BLaER1 treated with 17β-estradiol and CSF1 and Interleukin-3, amounts not matched to agents 10 nM and 100 nM (cell line): ENCODE data around the gene PIP5KL1.

Experiments used
- H3K27ac ChIP-seq, 11 experiments: shearing (Covaris generic); formaldehyde crosslinking; 2 replicates each; pipeline ENCODE4 v1.8.1; 2022
- H3K27me3 ChIP-seq, 11 experiments: shearing (Covaris generic); formaldehyde crosslinking; 2 replicates each; pipeline ENCODE4 v1.8.1; 2022
- H3K36me3 ChIP-seq, 11 experiments: shearing (Covaris generic); formaldehyde crosslinking; 2 replicates each; pipeline ENCODE4 v1.8.1; 2022
- H3K4me1 ChIP-seq, 10 experiments: shearing (Covaris generic); formaldehyde crosslinking; 2 replicates each; pipeline ENCODE4 v1.8.1; 2022
- H3K4me2 ChIP-seq, 11 experiments: shearing (Covaris generic); formaldehyde crosslinking; 2 replicates each; pipeline ENCODE4 v1.8.1; 2022
- H3K4me3 ChIP-seq, 10 experiments: shearing (Covaris generic); formaldehyde crosslinking; 2 replicates each; pipeline ENCODE4 v1.8.1; 2022
- H3K9ac ChIP-seq, 11 experiments: shearing (Covaris generic); formaldehyde crosslinking; 2 replicates each; pipeline ENCODE4 v1.8.1; 2022
- H3K9me3 ChIP-seq, 11 experiments: shearing (Covaris generic); formaldehyde crosslinking; replicated peaks in 1 of 11; 2 replicates each; pipeline ENCODE4 v1.8.1; 2022
- H4K20me1 ChIP-seq, 11 experiments: shearing (Covaris generic); formaldehyde crosslinking; 2 replicates each; pipeline ENCODE4 v1.8.1; 2022
- Cebpa-rat ChIP-seq, 11 experiments: shearing (Covaris generic); IDR thresholded peaks; 2 replicates each; pipeline ENCODE4 v1.8.1; 2022

PIP5KL1 gene

DNA sequence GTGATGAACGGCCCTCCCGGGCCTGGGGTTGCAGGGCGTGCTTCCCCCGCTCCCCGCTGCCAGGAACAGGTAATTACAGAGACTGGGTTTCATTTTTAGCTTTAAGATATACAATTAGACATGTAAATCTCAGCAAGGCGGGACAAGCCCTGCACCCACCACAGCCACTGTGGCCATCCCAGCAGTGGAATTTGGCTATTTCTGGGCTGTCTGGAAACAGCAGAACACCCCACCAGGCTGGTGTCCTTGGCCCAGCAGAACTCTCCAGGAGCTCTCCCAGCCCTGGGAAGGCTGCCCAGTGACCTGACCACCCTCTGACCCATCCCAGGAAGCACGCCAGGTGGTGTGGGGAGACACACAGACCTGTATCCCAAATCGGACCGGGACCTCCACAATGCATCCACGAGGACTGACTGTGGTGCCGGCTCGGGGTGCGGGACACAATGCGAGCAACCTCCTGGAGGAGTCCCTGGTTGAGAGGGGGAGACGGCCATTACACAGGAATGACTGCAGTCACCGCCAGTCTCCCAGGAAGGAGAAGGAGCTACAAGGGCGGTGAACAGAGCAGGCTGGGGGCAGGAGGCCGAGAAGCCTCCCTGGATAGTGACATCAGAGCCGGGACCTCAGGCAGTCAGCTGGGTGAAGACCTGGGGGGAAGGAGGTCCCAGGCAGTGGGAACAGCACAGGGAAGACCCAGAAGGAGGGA lies 32.9 kb upstream of the PIP5KL1 start:
- Histone ChIP-seq H3K36me3 (no peaks in the 10 kb centered on the region), H3K27ac (no peak overlapping the region), H3K9ac (peak overlapping the region in 1 of 11 experiments; percentile 14; a peak in 1 of 22 replicates), H3K4me1 (peaks cover 37 to 61% (median 49%) of the 10 kb centered on the region in 10 experiments), H4K20me1 (peaks cover 0 to 95% (median 44%) of the 10 kb centered on the region in 11 experiments; a peak in 18 of 22 replicates), H3K4me2 (peak overlapping the region in 1 of 11 experiments; percentile 16; a peak in 1 of 22 replicates), H3K27me3 (no peaks in the 10 kb centered on the region), H3K4me3 (no peak overlapping the region), H3K9me3 (no peaks in the 10 kb centered on the region)
- TF ChIP-seq Cebpa-rat (IDR thresholded peaks at IDR 0.05), result no peak

DNA sequence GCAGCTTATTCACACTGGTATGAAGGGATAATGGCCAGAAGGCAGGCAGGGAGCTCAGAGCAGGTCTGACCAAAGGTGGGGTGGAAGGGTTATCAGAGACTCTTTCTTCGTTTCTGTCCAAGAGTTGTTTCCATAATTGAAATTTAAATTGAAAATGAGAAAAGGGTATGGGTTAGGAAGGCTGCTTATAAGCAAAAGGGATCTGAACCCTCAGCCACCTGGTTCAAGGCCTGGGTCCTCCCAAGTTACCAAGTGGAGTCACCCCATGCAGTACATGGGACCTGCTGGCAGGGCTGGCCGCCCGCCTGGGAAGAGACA lies 32.4 kb upstream of the PIP5KL1 start:
- peaks cover 32 to 56% (median 44%) of the 10 kb centered on the region in 10 experiments for H3K4me1 ChIP-seq
- no peaks in the 10 kb centered on the region for H3K27me3 ChIP-seq
- H3K9me3 ChIP-seq, result no peaks in the 10 kb centered on the region
- no peak overlapping the region for H3K4me2 ChIP-seq
- TF ChIP-seq Cebpa-rat (IDR thresholded peaks at IDR 0.05), result no peak
- peak overlapping the region in 1 of 11 experiments; percentile 14; a peak in 1 of 22 replicates for H3K9ac ChIP-seq
- no peaks in the 10 kb centered on the region for H3K36me3 ChIP-seq
- peaks cover 0 to 90% (median 44%) of the 10 kb centered on the region in 11 experiments; a peak in 18 of 22 replicates for H4K20me1 ChIP-seq
- no peak overlapping the region for H3K4me3 ChIP-seq
- H3K27ac ChIP-seq, result no peak overlapping the region

GRCh38 chr9:127962278-127962677 lies 31.7 kb upstream of the PIP5KL1 start:
- Histone ChIP-seq H3K4me3 (no peak overlapping the region), H3K27me3 (no peaks in the 10 kb centered on the region), H3K9me3 (no peaks in the 10 kb centered on the region), H3K9ac (no peak overlapping the region), H3K4me2 (0 out of 22 replicates have a peak overlapping the region, but pooled peaks of 1 of the 11 experiments have one; percentile 0), H3K36me3 (no peaks in the 10 kb centered on the region), H4K20me1 (peaks cover 0 to 82% (median 39%) of the 10 kb centered on the region in 11 experiments; a peak in 17 of 22 replicates), H3K27ac (no peak overlapping the region), H3K4me1 (peaks cover 24 to 49% (median 37%) of the 10 kb centered on the region in 10 experiments)
- no peak for TF ChIP-seq Cebpa-rat (IDR thresholded peaks at IDR 0.05)

DNA sequence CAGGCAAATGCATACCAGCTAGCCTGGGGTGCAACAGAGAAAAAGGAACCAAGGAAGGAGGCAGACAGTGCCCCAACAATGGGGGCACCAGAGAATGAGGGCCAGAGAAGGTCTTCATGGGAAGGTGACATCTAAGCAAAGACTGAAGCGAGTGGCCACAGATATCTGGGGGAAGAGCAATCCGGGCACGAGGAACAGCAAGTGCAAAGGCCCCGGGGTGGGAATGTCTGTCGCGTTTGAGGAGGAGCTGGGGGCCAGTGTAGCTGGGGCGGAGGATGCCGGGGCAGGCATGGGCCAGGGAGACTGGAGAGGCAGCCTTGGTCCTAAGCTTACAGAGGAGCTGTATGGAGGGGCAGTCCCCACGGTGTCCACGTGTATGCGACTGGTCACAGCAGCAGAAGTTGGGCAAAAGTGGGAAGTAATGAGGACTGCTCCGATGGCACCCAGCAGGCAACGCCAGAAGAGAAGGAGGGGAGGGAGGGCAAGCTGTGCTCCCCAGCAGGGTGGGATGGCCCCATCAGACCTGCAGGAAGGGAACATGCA lies 31.1 kb upstream of the PIP5KL1 start:
- Histone ChIP-seq H3K9ac (no peak overlapping the region), H3K4me2 (0 out of 22 replicates have a peak overlapping the region, but pooled peaks of 1 of the 11 experiments have one; percentile 0), H3K27me3 (no peaks in the 10 kb centered on the region), H3K4me1 (peaks cover 18 to 43% (median 31%) of the 10 kb centered on the region in 10 experiments), H3K36me3 (no peaks in the 10 kb centered on the region), H4K20me1 (peaks cover 0 to 76% (median 33%) of the 10 kb centered on the region in 11 experiments; a peak in 17 of 22 replicates), H3K9me3 (no peaks in the 10 kb centered on the region), H3K27ac (no peak overlapping the region), H3K4me3 (no peak overlapping the region)
- no peak for TF ChIP-seq Cebpa-rat (IDR thresholded peaks at IDR 0.05)

- H4K20me1 ChIP-seq, result peaks cover 0 to 72% (median 31%) of the 10 kb centered on the region in 11 experiments; a peak in 15 of 22 replicates
- H3K36me3 ChIP-seq, result no peaks in the 10 kb centered on the region
- no peak overlapping the region for H3K27ac ChIP-seq
- no peaks in the 10 kb centered on the region for H3K9me3 ChIP-seq
- H3K27me3 ChIP-seq, result no peaks in the 10 kb centered on the region
- H3K4me3 ChIP-seq, result no peak overlapping the region
- H3K9ac ChIP-seq, result no peak overlapping the region; a peak in 1 of 22 replicates
- no peak overlapping the region for H3K4me2 ChIP-seq
- TF ChIP-seq Cebpa-rat (IDR thresholded peaks at IDR 0.05), result no peak
- peaks cover 13 to 38% (median 25%) of the 10 kb centered on the region in 10 experiments for H3K4me1 ChIP-seq
Observed at GRCh38 chr9:127961155-127961490, 30.5 kb upstream of the PIP5KL1 start.

- no peaks in the 10 kb centered on the region for H3K36me3 ChIP-seq
- no peaks in the 10 kb centered on the region for H3K9me3 ChIP-seq
- no peak overlapping the region; a peak in 1 of 22 replicates for H3K4me2 ChIP-seq
- H3K27me3 ChIP-seq, result no peaks in the 10 kb centered on the region
- H3K27ac ChIP-seq, result no peak overlapping the region
- H3K9ac ChIP-seq, result peak overlapping the region in 2 of 11 experiments; percentile 25 to 34; a peak in 4 of 22 replicates
- H4K20me1 ChIP-seq, result peaks cover 5 to 75% (median 36%) of the 10 kb centered on the region in 11 experiments; a peak in 18 of 22 replicates
- H3K4me3 ChIP-seq, result no peak overlapping the region
- TF ChIP-seq Cebpa-rat (IDR thresholded peaks at IDR 0.05), result no peak
- peaks cover 11 to 36% (median 24%) of the 10 kb centered on the region in 10 experiments for H3K4me1 ChIP-seq
Observed at GRCh38 chr9:127960410-127961154, 30.0 kb upstream of the PIP5KL1 start.

GRCh38 chr9:127959841-127960409 lies 29.3 kb upstream of the PIP5KL1 start:
- Histone ChIP-seq H3K4me1 (peaks cover 11 to 36% (median 24%) of the 10 kb centered on the region in 10 experiments), H3K27ac (no peak overlapping the region), H3K4me3 (no peak overlapping the region), H3K9ac (peak overlapping the region in 2 of 11 experiments; percentile 25 to 34; a peak in 2 of 22 replicates), H4K20me1 (peaks cover 11 to 75% (median 38%) of the 10 kb centered on the region in 11 experiments; a peak in 21 of 22 replicates), H3K27me3 (no peaks in the 10 kb centered on the region), H3K4me2 (no peak overlapping the region), H3K9me3 (no peaks in the 10 kb centered on the region), H3K36me3 (no peaks in the 10 kb centered on the region)
- TF ChIP-seq Cebpa-rat (IDR thresholded peaks at IDR 0.05), result no peak

DNA sequence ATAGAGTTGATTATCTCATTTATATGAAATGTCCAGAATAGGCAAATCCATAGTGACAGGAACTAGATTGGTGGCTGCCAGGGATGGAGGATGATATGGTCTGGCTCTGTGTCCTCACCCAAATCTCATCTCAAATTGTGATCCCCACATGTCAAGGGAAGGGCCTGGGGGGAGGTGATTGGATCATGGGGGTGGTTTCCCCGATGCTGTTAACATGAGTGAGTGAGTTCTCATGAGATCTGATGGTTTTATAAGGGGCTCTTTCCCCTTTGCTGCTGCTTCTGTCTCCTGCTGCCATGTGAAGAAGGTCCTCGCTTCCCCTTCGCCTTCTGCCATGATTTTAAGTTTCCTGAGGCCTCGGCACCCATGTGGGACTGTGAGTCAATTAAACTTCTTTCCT lies 28.8 kb upstream of the PIP5KL1 start:
- Histone ChIP-seq H3K4me2 (no peak overlapping the region), H3K4me1 (peaks cover 12 to 36% (median 24%) of the 10 kb centered on the region in 10 experiments; a peak in 17 of 20 replicates), H3K27me3 (no peaks in the 10 kb centered on the region), H3K27ac (no peak overlapping the region), H3K36me3 (no peaks in the 10 kb centered on the region), H4K20me1 (peaks cover 16 to 76% (median 43%) of the 10 kb centered on the region in 11 experiments; a peak in 21 of 22 replicates), H3K9me3 (no peaks in the 10 kb centered on the region), H3K4me3 (no peak overlapping the region), H3K9ac (no peak overlapping the region)
- TF ChIP-seq Cebpa-rat (IDR thresholded peaks at IDR 0.05), result no peak
